Activated CD4-positive, alpha-beta T cell treated with anti-CD3 and anti-CD28 coated beads, Interleukin-10, Interleukin-2, amounts not matched to agents 100 ng/mL and 50 ng/mL, durations not matched to agents 16 hours and 8 hours (primary cell): ENCODE measurements around the gene SIGLECL1.

Experiments used
- DNase-seq: peaks from one replicate; pipeline ENCODE4 v3.0.0-alpha.2; 2020

SIGLECL1 gene

GRCh38 chr19:51297406-51297805 is 46.5 kb downstream of the SIGLECL1 start:
- DNase-seq = no peak

- no peak for DNase-seq
These were observed 50.4 kb downstream of the SIGLECL1 start for GRCh38 chr19:51301266-51301665.

- no peak for DNase-seq
These were observed 54.6 kb downstream of the SIGLECL1 start for GRCh38 chr19:51305479-51305878.

- no peak for DNase-seq
These were observed 60.7 kb downstream of the SIGLECL1 start, which contains the start of gene IGLON5 for GRCh38 chr19:51311351-51312257. Gene IGLON5 (plus strand): TSS chr19:51311644. CDS start chr19:51311848, 204 bp downstream.

GRCh38 chr19:51316688-51317087 is 65.8 kb downstream of the SIGLECL1 start:
- no peak for DNase-seq

GRCh38 chr19:51317376-51317775 is 66.5 kb downstream of the SIGLECL1 start:
- DNase-seq = no peak

- no peak for DNase-seq
These were observed 67.1 kb downstream of the SIGLECL1 start for GRCh38 chr19:51317968-51318367.
